ENCODE results near the gene ACAA2.

GRCh38 chr18:49853436-49853835, 40.1 kb upstream of the ACAA2 start:
- TF ChIP-seq, protein P1, sequence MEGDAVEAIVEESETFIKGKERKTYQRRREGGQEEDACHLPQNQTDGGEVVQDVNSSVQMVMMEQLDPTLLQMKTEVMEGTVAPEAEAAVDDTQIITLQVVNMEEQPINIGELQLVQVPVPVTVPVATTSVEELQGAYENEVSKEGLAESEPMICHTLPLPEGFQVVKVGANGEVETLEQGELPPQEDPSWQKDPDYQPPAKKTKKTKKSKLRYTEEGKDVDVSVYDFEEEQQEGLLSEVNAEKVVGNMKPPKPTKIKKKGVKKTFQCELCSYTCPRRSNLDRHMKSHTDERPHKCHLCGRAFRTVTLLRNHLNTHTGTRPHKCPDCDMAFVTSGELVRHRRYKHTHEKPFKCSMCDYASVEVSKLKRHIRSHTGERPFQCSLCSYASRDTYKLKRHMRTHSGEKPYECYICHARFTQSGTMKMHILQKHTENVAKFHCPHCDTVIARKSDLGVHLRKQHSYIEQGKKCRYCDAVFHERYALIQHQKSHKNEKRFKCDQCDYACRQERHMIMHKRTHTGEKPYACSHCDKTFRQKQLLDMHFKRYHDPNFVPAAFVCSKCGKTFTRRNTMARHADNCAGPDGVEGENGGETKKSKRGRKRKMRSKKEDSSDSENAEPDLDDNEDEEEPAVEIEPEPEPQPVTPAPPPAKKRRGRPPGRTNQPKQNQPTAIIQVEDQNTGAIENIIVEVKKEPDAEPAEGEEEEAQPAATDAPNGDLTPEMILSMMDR (IDR thresholded peaks at IDR 0.05; ENCODE audit: control extremely low read depth in 1 of 3, insufficient read depth in 1 of 3, low read depth in 1 of 3, low read length in 3 of 3) = no peak
- TF ChIP-seq YY1 (IDR thresholded peaks at IDR 0.05; ENCODE audit: low read depth, low read length) (no peak), EGR1 (IDR thresholded peaks at IDR 0.05; ENCODE audit: borderline replicate concordance, low read depth, low read length) (no peak), RNF2 (IDR thresholded peaks at IDR 0.05; ENCODE audit: borderline replicate concordance, low read depth, low read length, missing control alignments, poor library complexity, severe bottlenecking) (no peak), ZNF274 (IDR thresholded peaks at IDR 0.05; ENCODE audit: borderline replicate concordance, extremely low read depth, low read length) (no peak), GTF2F1 (IDR thresholded peaks at IDR 0.05; ENCODE audit: borderline replicate concordance, low read depth, low read length) (no peak), EZH2 (IDR thresholded peaks at IDR 0.05; ENCODE audit: low read depth, low read length, severe bottlenecking) (no peak), RAD21 (IDR thresholded peaks at IDR 0.05 in 1 of 2, conservative IDR thresholded peaks at IDR 0.05 in 1 of 2; ENCODE audit: low read depth in 2 of 2, low read length in 2 of 2) (no peak), SIX5 (IDR thresholded peaks at IDR 0.05; ENCODE audit: low read depth, low read length) (no peak), SIN3A (conservative IDR thresholded peaks at IDR 0.05 in 1 of 2, IDR thresholded peaks at IDR 0.05 in 1 of 2; ENCODE audit: low read depth in 1 of 2, low read length in 2 of 2) (no peak), RFX5 (IDR thresholded peaks at IDR 0.05; ENCODE audit: borderline replicate concordance, low read depth, low read length) (no peak), KDM1A (IDR thresholded peaks at IDR 0.05; ENCODE audit: borderline replicate concordance, low read length) (no peak), EP300 (IDR thresholded peaks at IDR 0.05; ENCODE audit: borderline replicate concordance in 1 of 2, low read depth in 2 of 2, low read length in 2 of 2) (no peak), NANOG (IDR thresholded peaks at IDR 0.05; ENCODE audit: insufficient read depth, low read depth, low read length, poor library complexity, severe bottlenecking) (no peak)
